ENCODE data around the gene SLC6A11.

SLC6A11 gene

DNA sequence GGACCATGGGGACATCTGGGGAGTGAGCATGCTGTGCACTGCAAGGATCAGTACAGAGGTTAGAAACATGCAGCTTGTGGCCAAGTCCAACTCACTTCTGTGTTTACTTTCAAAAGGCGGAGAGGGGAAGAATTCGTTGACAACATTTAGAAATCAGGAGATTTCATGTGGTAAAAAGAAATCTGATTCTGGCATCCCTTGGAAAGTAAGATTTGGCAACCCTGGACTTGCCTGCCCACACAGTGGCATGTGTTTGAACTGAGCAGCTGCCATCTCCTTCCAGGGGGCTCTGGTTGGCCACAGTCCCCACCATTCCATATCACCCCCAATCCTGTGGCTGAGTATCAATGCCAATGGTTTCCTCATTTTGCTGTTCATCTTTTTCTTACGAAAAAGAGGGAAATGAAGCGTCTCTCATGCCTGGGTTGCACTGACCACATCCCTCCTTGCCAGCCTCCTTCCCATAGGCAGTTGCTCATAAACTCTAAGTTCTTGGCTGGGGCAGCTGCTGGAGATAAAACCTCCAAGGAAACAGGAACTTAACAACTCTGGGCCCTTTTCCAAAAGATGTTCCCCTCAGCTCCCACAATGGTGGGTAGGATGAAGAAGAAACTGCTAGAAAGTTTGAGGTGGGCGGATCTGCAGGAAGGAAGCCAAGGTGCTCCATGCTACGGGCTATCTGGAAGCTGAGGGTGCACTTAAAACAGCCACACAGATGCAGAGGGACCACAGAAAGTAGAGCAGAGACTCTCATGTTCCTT, 29.2 kb downstream of the SLC6A11 start:
- DNase-seq = no peak

GRCh38 chr3:10845839-10846656, 30.0 kb downstream of the SLC6A11 start:
- DNase-seq = no peak

DNA sequence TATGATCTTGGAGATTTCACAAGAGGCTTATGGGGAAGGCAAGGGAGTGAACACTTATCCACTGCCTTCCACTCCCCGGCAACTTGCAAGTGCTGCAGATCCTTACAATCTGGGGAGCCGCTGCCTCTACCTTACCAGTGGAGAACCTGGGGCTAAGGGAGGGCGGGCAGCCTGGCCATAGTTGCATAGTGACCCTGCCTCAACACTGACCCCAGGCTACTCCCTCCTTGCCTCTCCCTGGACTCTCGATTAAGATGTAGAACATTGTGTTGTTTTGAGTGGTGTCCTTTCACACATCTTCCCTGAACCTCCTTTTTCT, 30.6 kb downstream of the SLC6A11 start:
- DNase-seq = no peak

GRCh38 chr3:10848261-10848660, 32.2 kb downstream of the SLC6A11 start:
- DNase-seq = no peak

- DNase-seq = no peak
Measured at GRCh38 chr3:10852066-10852808, 36.2 kb downstream of the SLC6A11 start.

DNA sequence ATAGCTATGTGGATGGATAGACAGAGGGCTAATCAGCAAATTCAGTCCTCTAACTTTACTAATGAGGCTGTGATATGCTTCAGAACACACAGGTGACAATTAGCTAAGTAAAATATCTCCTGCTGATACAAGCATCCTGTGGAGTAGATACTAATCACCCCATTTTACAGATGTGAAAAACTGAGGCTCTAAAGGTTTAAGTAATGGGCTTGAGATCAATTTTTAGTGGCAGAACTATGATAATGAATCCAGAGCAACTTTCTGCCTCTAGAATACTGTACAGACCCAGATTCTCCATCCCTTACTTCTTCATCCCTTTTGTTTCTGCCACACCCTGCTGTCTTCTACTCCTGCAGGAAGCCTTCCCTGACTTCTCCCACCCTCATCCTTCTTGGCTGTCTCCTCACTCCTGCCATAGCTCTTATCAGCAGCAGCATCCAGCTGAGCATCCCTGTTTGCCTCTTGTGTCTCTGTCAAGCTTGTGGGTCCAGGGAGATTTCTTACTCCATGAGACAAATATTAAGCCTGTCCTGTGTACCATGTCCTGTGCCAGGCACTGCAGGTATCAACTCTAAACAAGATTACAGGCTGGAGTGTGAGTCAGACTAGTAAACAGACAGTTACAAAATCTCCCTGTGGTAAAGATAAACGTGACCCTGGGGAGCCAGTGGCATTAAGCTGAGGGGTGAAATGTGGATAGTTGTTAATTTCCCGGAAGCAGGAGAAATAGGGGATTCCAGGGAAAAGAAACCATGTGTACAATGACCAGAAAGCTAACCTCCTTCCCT, 39.2 kb downstream of the SLC6A11 start:
- no peak for DNase-seq

DNA sequence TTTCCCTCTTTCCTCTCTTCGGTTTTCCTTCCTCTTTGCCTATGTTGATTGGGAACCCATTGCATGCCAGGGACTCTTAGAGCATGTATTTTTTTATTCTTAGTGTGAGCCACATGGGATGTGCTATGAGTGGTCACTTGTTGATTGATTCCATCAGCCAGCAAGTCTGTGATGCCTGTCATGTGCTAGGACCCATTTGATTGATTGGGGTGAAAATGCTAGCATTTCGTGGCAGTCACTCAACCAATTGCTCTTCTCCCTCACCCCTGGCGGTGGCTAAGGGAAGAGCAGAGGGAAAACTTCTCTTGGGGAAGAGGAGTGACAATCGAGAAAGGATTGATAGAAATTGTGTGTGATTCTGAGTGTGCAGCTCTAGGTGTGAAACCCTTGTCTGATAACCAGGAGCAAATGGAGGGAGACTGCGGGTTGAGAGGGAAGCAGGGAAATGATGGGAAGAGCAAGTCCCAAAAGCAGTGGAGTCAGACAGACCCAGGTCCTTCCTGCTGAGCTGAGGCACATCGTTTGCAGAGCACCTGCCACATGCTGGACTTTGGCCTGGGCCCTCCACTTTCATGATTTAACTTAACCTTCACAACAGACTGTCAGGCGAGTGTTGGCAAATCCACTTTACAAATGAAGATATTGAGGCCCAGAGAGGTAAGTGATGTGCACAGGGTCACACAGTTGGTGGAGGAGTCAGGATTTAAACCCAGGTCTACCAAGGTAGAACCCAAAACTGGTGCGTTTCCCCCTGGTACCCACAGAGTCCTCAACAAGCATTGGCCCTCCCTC, 40.0 kb downstream of the SLC6A11 start:
- no peak for DNase-seq

GRCh38 chr3:10857235-10857634, 41.2 kb downstream of the SLC6A11 start:
- no peak for DNase-seq

GRCh38 chr3:10858091-10858490, 42.1 kb downstream of the SLC6A11 start:
- no peak for DNase-seq

- DNase-seq = no peak
Measured at GRCh38 chr3:10867384-10867783, 51.4 kb downstream of the SLC6A11 start.

- DNase-seq = no peak
Measured at GRCh38 chr3:10869460-10869859, 53.4 kb downstream of the SLC6A11 start.

GRCh38 chr3:10870296-10870695, 54.3 kb downstream of the SLC6A11 start:
- no peak for DNase-seq

DNA sequence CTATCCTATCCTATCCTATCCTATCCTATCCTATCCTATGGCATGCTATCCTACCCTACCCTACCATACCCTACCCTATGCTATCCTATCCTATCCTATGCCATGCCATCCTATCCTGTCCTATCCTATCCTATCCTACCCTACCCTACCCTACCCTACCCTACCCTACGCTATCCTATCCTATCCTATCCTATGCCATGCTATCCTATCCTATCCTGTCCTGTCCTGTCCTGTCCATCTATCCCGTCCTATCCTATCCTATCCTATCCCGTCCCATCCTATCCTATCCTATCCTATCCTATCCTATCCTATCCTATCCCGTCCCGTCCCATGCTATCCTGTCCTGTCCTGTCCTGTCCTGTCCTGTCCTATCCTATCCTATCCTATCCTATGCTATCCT, 57.4 kb downstream of the SLC6A11 start:
- no peak for DNase-seq

DNA sequence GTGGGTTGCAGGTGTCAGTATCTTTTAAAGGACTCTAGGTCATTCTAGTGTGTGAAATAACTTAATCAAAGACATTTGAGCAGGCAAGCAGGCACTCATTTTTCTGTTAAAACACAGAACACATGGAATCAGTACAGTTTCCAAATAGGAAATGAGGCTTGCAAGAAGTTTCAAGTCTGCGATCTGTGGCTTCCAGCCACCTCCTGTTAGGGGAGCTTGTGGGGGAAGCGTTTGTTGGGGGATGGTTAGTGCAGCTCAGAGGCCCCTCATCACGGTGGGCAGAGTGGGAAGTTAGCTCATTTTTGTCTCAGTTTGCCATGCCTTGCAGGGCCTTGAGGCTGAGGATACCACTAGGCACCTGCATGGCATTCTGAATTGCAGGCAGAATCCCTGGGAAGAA, 59.9 kb downstream of the SLC6A11 start:
- no peak for DNase-seq

- DNase-seq = peak; percentile 76
Measured at GRCh38 chr3:10876661-10877060, 60.6 kb downstream of the SLC6A11 start.

DNA sequence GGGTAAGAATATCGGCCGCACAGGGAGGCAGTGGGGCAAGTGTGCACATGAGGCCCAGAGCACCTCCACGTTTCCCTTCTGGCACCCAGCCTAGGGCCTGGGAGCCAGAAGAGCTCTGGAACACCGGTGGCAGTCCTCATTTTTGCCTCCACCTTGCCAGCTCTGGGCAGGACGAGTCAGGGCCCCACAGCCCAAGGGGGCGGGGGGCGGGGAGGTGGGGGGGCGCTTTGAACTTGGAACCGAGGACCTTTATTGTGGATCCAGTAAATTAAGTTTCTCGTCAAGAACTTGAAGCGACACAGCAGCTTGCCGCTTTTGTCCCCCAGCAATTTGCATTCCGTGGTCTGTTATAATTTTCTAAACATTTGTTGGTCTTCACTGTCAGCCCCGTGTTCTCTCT, 66.8 kb downstream of the SLC6A11 start:
- no peak for DNase-seq

DNA sequence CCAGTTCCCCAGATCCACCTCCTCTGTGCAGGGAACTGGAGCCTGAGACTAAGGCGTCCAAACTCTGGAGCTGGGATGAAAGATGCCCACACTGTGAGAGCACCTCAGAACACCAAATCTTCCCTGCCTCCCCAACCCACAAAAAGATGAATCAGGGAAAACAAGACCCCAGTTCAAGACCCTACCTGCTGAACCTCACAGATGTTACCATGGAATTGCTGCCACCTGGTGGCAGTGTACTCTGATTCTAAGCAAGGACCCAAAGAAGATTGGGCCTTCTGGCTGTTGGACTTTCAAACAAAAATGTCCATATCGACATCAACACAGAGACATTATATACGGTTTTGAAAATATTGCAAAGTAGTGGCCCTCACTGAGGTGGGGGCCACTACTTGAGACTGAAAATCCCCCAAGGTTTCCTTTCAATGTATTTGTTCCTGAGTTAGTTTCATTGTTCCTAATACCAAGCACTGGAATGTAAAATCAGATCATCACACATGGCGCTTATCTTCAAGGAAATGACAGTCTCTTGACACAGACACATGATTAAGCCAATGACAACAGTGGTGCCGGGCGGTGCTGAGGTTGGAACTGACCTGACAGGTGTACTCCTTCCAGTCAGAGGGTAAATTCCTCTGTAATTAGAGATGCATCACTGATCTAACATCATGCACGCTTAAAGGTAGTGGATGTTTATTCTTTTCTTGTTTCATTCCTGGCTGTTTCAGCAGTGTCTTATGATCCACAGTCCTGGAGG, 67.6 kb downstream of the SLC6A11 start:
- peak; percentile 7 for DNase-seq

DNA sequence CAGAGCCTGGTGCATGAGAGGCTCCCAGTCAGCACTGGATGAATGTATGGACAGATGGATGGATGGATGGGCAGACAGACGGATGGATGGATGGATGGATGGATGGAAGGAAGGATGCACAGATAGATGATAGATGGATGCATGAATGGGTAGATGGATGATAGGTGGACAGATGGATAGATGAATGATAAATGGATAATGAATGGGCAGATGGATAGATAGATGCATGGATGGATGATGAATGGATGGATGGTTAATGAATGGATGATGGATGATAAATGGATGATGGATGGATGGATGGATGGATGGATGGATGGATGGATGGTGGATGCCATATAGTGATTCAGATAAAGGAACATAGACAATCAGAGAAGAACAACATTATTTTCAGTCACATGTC, 71.0 kb downstream of the SLC6A11 start:
- DNase-seq = no peak

- no peak for DNase-seq
Measured at GRCh38 chr3:10888518-10889090, 72.6 kb downstream of the SLC6A11 start.

DNA sequence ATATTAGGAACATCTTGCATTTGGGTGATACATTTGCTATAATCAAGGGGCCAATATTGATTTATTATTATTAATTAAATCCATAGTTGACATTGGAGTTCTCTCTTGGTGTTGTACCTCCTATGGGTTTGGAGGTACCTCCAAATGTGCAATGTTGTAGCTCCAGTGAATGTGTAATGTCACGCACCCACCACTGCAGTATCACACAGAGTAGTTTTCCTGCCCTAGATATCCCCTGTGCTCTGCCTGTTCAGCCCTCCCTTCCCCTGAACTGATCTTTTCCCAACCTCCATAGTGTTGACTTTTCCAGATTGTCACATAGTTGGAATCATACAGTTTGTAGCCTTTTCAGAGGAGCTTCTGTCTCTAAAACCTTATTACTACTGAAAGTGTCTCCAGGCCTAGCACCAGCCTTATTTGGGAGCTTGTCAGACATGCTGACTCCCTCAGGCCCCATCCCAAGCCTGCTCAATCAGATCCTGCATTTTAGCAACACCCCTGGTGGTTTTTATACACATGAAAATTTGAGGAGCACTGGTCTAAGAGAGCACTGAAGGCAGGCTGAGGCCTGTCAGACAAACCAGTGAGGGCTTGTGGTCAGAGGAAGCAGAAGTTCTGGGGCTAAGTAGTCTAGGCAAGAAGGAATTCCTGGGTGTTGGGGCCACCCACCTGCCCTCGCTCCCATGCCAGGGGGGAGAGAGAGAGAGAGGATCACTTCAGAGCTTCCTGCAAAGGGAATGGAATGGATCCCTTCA, 73.4 kb downstream of the SLC6A11 start:
- no peak for DNase-seq
